Liver (tissue), 3 donors: Measurements from ENCODE around the gene TGM3.

Experiments
- ATF3 ChIP-seq: IDR thresholded peaks from 2 replicates; pipeline ENCODE4 v1.6.1; 2016; ENCODE audit warnings: antibody characterized with exemption
- CTCF ChIP-seq: fragments of 150-350 bp; IDR thresholded peaks from 2 replicates; pipeline ENCODE4 v1.5.1; 2017; ENCODE audit warnings: improper control_type of control experiment, low read depth, low read length; ENCODE audit not compliant: missing input control
- GABPA ChIP-seq, 2 donors: IDR thresholded peaks in 1 of 2; conservative IDR thresholded peaks in 1 of 2; 2 replicates each; pipeline ENCODE4 v1.6.1; 2016; ENCODE audit warnings: antibody characterized with exemption in 2 of 2, mild to moderate bottlenecking in 1 of 2, moderate library complexity in 1 of 2
- HNF4A ChIP-seq, 2 donors: conservative IDR thresholded peaks; 2 replicates each; pipeline ENCODE4 v1.6.1; 2016; ENCODE audit warnings: antibody characterized with exemption in 2 of 2, mild to moderate bottlenecking in 2 of 2
- JUND ChIP-seq, 2 donors: IDR thresholded peaks; 2 replicates each; pipeline ENCODE4 v1.6.1; 2016; ENCODE audit warnings: antibody characterized with exemption in 2 of 2
- NR2F2 ChIP-seq: IDR thresholded peaks from 2 replicates; pipeline ENCODE4 v1.6.1; 2016; ENCODE audit warnings: antibody characterized with exemption
- RAD21 ChIP-seq, 2 donors: IDR thresholded peaks; 2 replicates each; pipeline ENCODE4 v1.6.1; 2016; ENCODE audit warnings: antibody characterized with exemption in 2 of 2, mild to moderate bottlenecking in 2 of 2
- REST ChIP-seq: IDR thresholded peaks from 2 replicates; pipeline ENCODE4 v1.6.1; 2016; ENCODE audit warnings: antibody characterized with exemption, mild to moderate bottlenecking
- SP1 ChIP-seq: IDR thresholded peaks from 2 replicates; pipeline ENCODE4 v1.6.1; 2018; ENCODE audit warnings: antibody characterized with exemption, mild to moderate bottlenecking
- TAF1 ChIP-seq: conservative IDR thresholded peaks from 2 replicates; pipeline ENCODE4 v1.6.1; 2016; ENCODE audit warnings: antibody characterized with exemption, mild to moderate bottlenecking
- YY1 ChIP-seq: IDR thresholded peaks from 2 replicates; pipeline ENCODE4 v1.6.1; 2016; ENCODE audit warnings: antibody characterized with exemption, mild to moderate bottlenecking
- TF ChIP-seq, protein P1 (sequence below): IDR thresholded peaks from 2 replicates; pipeline ENCODE4 v1.6.1; 2016; ENCODE audit warnings: antibody characterized with exemption
- donor health status: healthy.
- donor health status: healthy.

GRCh38 chr20:2287504-2287903 is 8.3 kb upstream of the TGM3 start:
- TF ChIP-seq CTCF (no peak), RAD21 (IDR thresholded peaks at IDR 0.05) (no peak), JUND (IDR thresholded peaks at IDR 0.05) (no peak), ATF3 (no peak), GABPA (IDR thresholded peaks at IDR 0.05 in 1 of 2, conservative IDR thresholded peaks at IDR 0.05 in 1 of 2) (no peak), YY1 (no peak), NR2F2 (no peak), REST (no peak), TAF1 (no peak), SP1 (no peak), HNF4A (conservative IDR thresholded peaks at IDR 0.05) (no peak)
- TF ChIP-seq, protein P1, sequence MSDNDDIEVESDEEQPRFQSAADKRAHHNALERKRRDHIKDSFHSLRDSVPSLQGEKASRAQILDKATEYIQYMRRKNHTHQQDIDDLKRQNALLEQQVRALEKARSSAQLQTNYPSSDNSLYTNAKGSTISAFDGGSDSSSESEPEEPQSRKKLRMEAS = no peak
